HepG2 (cell line): ENCODE data around the gene SPHK2. TPM values are rescaled to one million over a fixed set of nuclear protein-coding genes. Genes with fewer than 3 reads are reported as not detected.
A peak's percentile ranks its signal among the peaks of the same experiment; 100 is the strongest.

ENCODE experiments used
- ESRRA ChIP-seq: sonication (generic); formaldehyde crosslinking; IDR thresholded peaks from 2 replicates; pipeline ENCODE4 v1.5.1; 2020; ENCODE audit warnings: mild to moderate bottlenecking, low read depth, missing genetic modification reagents
- MED13 ChIP-seq: sonication (generic); formaldehyde crosslinking; IDR thresholded peaks from 2 replicates; pipeline ENCODE4 v1.5.0; 2020; ENCODE audit warnings: missing genetic modification reagents
- NFKBIZ ChIP-seq: IDR thresholded peaks from 2 replicates; pipeline ENCODE4 v1.6.1; 2018; ENCODE audit warnings: missing genetic modification reagents, missing compliant biosample characterization
- POGZ ChIP-seq: sonication (generic); formaldehyde crosslinking; IDR thresholded peaks from 2 replicates; pipeline ENCODE4 v1.4.0; 2020; ENCODE audit warnings: mild to moderate bottlenecking, missing genetic modification reagents
- PRDM10 ChIP-seq: sonication (generic); formaldehyde crosslinking; IDR thresholded peaks from 2 replicates; pipeline ENCODE4 v1.4.0; 2020; ENCODE audit warnings: low read depth, missing genetic modification reagents
- RBFOX2 ChIP-seq: fragments of 200-400 bp; formaldehyde crosslinking; IDR thresholded peaks from 2 replicates; pipeline ENCODE4 v1.6.1; 2017; ENCODE audit warnings: low read depth, mild to moderate bottlenecking, low read length
- SNAI1 ChIP-seq: sonication (generic); formaldehyde crosslinking; IDR thresholded peaks from 2 replicates; pipeline ENCODE4 v1.5.0; 2020; ENCODE audit warnings: mild to moderate bottlenecking, missing genetic modification reagents, borderline replicate concordance
- SOX6 ChIP-seq, 2 experiments: fragments of 450-650 bp in 1 of 2; sonication (generic) in 1 of 2; formaldehyde crosslinking in 1 of 2; IDR thresholded peaks; 2 replicates each; pipeline versions ENCODE4 v1.4.0 to v1.6.1; 2017 to 2020; ENCODE audit warnings: antibody characterized with exemption in 1 of 2, mild to moderate bottlenecking in 1 of 2, missing genetic modification reagents in 1 of 2
- SP4 ChIP-seq: sonication (generic); formaldehyde crosslinking; IDR thresholded peaks from 2 replicates; pipeline ENCODE4 v1.8.1; 2023; ENCODE audit warnings: mild to moderate bottlenecking, missing genetic modification reagents
- TBX2 ChIP-seq: sonication (generic); formaldehyde crosslinking; IDR thresholded peaks from 2 replicates; pipeline ENCODE4 v1.5.0; 2020; ENCODE audit warnings: missing genetic modification reagents, mild to moderate bottlenecking, borderline replicate concordance
- ZBTB37 ChIP-seq: sonication (generic); formaldehyde crosslinking; IDR thresholded peaks from 2 replicates; pipeline ENCODE4 v1.4.0; 2020; ENCODE audit warnings: mild to moderate bottlenecking, missing genetic modification reagents
- ZFY ChIP-seq: sonication (generic); formaldehyde crosslinking; IDR thresholded peaks from 2 replicates; pipeline ENCODE4 v1.4.0; 2020; ENCODE audit warnings: missing genetic modification reagents
- ZNF282 ChIP-seq: fragments of 450-650 bp; IDR thresholded peaks from 2 replicates; pipeline ENCODE4 v1.6.1; 2018; ENCODE audit not compliant: partially characterized antibody
- polyA plus RNA-seq, 8 experiments: library from polyadenylated mRNA; depleted of rRNA in 3 of 8; stranded (reverse) in 7 of 8; unstranded in 1 of 8; fragments of >200 nt; fragmentation: Illumina TruSeq in 4 of 8; extraction: Trizol in 4 of 8; gene quantifications; 2 replicates each; pipeline versions ENCODE4 v1.2.1 to v1.2.3, GENCODE V29; 2011 to 2016; ENCODE audit warnings: low read depth in 4 of 8, missing spikeins in 1 of 8, mixed read lengths in 1 of 8; ENCODE audit not compliant: insufficient read depth in 1 of 8
- total RNA-seq, 5 experiments: library from RNA; depleted of rRNA; stranded (reverse); fragments of >200 nt; fragmentation: Illumina TruSeq; extraction: Trizol; gene quantifications; 2 replicates each; pipeline ENCODE4 v1.2.3, GENCODE V29; 2016; ENCODE audit warnings: low read depth in 1 of 5
- TF ChIP-seq, protein P1 (sequence below): IDR thresholded peaks from 2 replicates; pipeline ENCODE4 v1.6.1; 2016
- TF ChIP-seq, protein P2 (sequence below): sonication (generic); formaldehyde crosslinking; IDR thresholded peaks from 2 replicates; pipeline ENCODE4 v1.4.0; 2020; ENCODE audit warnings: missing genetic modification reagents

Gene SPHK2
- total and polyA plus RNA-seq, 2 of the 13 experiments (the other 11 are each of a cell fraction or from before 2014, with no cell fraction given): 2.9 to 14.4 TPM

- TF ChIP-seq ZFY (CRISPR knock-in tag) (peak; percentile 35; the same call in 1 of the 2 replicates), TBX2 (CRISPR knock-in tag) (peak; percentile 31; the same call in 1 of the 2 replicates), POGZ (0 out of 2 replicates have a peak, but pooled peaks have one; percentile 31), ESRRA (CRISPR knock-in tag) (0 out of 2 replicates have a peak, but pooled peaks have one; percentile 39), SOX6 (IDR thresholded peaks at IDR 0.05) (no peak), SOX6 (CRISPR knock-in tag; IDR thresholded peaks at IDR 0.05) (peak; percentile 47; the same call in 1 of the 2 replicates), RBFOX2 (no peak), SP4 (CRISPR knock-in tag) (0 out of 2 replicates have a peak, but pooled peaks have one; percentile 42), ZBTB37 (CRISPR knock-in tag) (no peak), SNAI1 (0 out of 2 replicates have a peak, but pooled peaks have one; percentile 38), NFKBIZ (CRISPR knock-in tag) (no peak), PRDM10 (CRISPR knock-in tag) (peak; percentile 32; the same call in 1 of the 2 replicates), MED13 (CRISPR knock-in tag) (no peak), ZNF282 (no peak)
- TF ChIP-seq, protein P1, sequence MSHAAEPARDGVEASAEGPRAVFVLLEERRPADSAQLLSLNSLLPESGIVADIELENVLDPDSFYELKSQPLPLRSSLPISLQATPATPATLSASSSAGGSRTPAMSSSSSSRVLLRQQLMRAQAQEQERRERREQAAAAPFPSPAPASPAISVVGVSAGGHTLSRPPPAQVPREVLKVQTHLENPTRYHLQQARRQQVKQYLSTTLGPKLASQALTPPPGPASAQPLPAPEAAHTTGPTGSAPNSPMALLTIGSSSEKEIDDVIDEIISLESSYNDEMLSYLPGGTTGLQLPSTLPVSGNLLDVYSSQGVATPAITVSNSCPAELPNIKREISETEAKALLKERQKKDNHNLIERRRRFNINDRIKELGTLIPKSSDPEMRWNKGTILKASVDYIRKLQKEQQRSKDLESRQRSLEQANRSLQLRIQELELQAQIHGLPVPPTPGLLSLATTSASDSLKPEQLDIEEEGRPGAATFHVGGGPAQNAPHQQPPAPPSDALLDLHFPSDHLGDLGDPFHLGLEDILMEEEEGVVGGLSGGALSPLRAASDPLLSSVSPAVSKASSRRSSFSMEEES: 0 out of 2 replicates have a peak, but pooled peaks have one; percentile 31
- TF ChIP-seq, protein P2, sequence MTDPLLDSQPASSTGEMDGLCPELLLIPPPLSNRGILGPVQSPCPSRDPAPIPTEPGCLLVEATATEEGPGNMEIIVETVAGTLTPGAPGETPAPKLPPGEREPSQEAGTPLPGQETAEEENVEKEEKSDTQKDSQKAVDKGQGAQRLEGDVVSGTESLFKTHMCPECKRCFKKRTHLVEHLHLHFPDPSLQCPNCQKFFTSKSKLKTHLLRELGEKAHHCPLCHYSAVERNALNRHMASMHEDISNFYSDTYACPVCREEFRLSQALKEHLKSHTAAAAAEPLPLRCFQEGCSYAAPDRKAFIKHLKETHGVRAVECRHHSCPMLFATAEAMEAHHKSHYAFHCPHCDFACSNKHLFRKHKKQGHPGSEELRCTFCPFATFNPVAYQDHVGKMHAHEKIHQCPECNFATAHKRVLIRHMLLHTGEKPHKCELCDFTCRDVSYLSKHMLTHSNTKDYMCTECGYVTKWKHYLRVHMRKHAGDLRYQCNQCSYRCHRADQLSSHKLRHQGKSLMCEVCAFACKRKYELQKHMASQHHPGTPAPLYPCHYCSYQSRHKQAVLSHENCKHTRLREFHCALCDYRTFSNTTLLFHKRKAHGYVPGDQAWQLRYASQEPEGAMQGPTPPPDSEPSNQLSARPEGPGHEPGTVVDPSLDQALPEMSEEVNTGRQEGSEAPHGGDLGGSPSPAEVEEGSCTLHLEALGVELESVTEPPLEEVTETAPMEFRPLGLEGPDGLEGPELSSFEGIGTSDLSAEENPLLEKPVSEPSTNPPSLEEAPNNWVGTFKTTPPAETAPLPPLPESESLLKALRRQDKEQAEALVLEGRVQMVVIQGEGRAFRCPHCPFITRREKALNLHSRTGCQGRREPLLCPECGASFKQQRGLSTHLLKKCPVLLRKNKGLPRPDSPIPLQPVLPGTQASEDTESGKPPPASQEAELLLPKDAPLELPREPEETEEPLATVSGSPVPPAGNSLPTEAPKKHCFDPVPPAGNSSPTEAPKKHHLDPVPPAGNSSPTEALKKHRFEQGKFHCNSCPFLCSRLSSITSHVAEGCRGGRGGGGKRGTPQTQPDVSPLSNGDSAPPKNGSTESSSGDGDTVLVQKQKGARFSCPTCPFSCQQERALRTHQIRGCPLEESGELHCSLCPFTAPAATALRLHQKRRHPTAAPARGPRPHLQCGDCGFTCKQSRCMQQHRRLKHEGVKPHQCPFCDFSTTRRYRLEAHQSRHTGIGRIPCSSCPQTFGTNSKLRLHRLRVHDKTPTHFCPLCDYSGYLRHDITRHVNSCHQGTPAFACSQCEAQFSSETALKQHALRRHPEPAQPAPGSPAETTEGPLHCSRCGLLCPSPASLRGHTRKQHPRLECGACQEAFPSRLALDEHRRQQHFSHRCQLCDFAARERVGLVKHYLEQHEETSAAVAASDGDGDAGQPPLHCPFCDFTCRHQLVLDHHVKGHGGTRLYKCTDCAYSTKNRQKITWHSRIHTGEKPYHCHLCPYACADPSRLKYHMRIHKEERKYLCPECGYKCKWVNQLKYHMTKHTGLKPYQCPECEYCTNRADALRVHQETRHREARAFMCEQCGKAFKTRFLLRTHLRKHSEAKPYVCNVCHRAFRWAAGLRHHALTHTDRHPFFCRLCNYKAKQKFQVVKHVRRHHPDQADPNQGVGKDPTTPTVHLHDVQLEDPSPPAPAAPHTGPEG (CRISPR knock-in tag): no peak
Measured at GRCh38 chr19:48674921-48675824, 55.9 kb downstream of the SPHK2 start (continued).
